Vagina (tissue), 2 donors: ENCODE results near the gene SMIM13.

Source experiments
- POLR2A ChIP-seq, 2 donors: fragments of 450-650 bp; IDR thresholded peaks; one replicate each; pipeline ENCODE4 v1.6.1; 2017; ENCODE audit warnings: antibody characterized with exemption in 2 of 2, mild to moderate bottlenecking in 2 of 2, moderate library complexity in 2 of 2
- POLR2AphosphoS5 ChIP-seq, 2 donors: sonication (generic); formaldehyde crosslinking; IDR thresholded peaks; one replicate each; pipeline ENCODE4 v1.9.0; 2017; ENCODE audit warnings: antibody characterized with exemption in 2 of 2, mild to moderate bottlenecking in 2 of 2, low read depth in 1 of 2; ENCODE audit not compliant: insufficient read depth in 1 of 2
- TF ChIP-seq, protein P1 (sequence below), 3 experiments: fragments of 450-650 bp in 2 of 3; fragments of 200-600 bp in 1 of 3; sonication (generic) in 1 of 3; IDR thresholded peaks; one replicate each; pipeline ENCODE4 v1.5.1; 2017 to 2019; ENCODE audit warnings: antibody characterized with exemption in 3 of 3, mild to moderate bottlenecking in 2 of 3, moderate library complexity in 2 of 3

DNA sequence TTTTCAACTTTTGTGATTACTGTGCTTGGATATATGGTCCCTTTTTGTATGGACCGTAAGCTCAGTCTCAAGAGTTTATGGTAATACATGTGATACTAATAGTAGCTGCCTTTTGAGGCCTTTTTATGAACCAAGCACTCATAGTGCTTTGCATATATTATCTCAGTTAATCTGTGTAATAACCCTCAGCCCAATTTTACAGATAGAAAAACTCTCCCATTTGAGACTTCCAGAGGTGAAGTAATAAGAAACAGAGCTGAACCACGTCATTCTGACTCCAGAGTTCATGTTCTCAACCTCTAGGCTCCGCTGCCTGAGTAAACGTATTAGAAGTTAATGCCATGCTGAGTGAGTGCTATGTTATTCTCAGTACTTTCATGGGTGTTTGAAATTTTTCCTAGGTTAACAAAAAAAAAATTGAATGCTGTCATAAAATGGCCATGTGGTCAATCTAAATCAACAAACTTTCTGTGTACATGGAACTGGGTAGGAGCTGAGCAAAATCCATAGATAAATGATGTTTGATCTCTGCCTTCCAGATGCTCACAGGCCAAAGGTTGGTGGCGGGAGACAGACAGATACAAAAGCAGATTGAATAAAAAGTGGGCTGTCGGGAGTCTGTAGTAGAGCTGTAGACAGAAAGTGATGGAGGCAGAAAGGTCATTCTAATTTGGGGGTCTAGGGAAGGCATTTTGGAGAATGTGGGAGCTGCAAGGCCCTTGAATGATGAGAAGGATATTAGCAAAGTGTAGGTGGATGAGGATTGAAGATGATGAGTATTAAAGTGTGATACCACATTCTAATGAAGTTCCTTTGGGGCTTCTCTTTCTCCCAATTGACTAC, 26.9 kb upstream of the SMIM13 start:
- no peak for TF ChIP-seq POLR2A (IDR thresholded peaks at IDR 0.05)
- TF ChIP-seq, protein P1, sequence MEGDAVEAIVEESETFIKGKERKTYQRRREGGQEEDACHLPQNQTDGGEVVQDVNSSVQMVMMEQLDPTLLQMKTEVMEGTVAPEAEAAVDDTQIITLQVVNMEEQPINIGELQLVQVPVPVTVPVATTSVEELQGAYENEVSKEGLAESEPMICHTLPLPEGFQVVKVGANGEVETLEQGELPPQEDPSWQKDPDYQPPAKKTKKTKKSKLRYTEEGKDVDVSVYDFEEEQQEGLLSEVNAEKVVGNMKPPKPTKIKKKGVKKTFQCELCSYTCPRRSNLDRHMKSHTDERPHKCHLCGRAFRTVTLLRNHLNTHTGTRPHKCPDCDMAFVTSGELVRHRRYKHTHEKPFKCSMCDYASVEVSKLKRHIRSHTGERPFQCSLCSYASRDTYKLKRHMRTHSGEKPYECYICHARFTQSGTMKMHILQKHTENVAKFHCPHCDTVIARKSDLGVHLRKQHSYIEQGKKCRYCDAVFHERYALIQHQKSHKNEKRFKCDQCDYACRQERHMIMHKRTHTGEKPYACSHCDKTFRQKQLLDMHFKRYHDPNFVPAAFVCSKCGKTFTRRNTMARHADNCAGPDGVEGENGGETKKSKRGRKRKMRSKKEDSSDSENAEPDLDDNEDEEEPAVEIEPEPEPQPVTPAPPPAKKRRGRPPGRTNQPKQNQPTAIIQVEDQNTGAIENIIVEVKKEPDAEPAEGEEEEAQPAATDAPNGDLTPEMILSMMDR (IDR thresholded peaks at IDR 0.05), result no peak
- no peak for TF ChIP-seq POLR2AphosphoS5 (IDR thresholded peaks at IDR 0.05; ENCODE audit: insufficient read depth in 1 of 2, low read depth in 1 of 2)
